NCI-H510A (cell line): Measurements from ENCODE around the gene ALDH16A1.

Experiments used
- DNase-seq: peaks from one replicate; lab custom pipeline; 2025; lab: John Stamatoyannopoulos, UW

ALDH16A1 gene

GRCh38 chr19:49453013-49453756 is at the start of gene ALDH16A1:
Gene ALDH16A1 (plus strand): TSS chr19:49453225. CDS start chr19:49453332, 107 bp downstream.
- DNase-seq, result peak; percentile 95

- DNase-seq, result peak; percentile 96
These were observed 49.4 kb upstream of the ALDH16A1 start for GRCh38 chr19:49403404-49404187.

- no peak for DNase-seq
These were observed 45.9 kb upstream of the ALDH16A1 start for GRCh38 chr19:49407079-49407478.

DNA sequence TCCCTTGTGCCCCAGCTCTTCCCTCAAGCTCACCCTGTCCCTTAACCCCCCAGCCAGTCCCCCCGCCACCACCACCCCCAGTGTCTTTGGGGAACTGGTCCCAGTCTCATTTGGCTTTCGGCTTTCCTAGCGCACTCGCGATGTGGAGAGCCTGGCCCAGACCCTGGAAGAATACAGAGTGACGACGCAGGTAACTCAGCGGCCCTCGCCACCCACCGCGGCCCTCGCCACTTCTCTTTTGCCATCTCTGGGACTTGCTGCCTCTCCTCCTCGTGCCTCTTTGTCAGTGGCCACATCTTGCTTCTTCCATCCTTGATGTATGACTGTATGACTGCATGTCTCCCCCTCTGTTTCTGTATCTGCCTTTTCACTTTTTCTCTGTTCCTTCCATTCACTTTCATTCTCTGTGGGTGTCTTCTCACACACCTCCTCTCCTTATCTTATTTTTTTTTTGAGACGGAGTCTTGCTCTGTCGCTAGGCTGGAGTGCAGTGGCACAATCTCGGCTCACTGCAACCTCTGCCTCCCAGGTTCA is 45.5 kb upstream of the ALDH16A1 start:
- no peak for DNase-seq

DNA sequence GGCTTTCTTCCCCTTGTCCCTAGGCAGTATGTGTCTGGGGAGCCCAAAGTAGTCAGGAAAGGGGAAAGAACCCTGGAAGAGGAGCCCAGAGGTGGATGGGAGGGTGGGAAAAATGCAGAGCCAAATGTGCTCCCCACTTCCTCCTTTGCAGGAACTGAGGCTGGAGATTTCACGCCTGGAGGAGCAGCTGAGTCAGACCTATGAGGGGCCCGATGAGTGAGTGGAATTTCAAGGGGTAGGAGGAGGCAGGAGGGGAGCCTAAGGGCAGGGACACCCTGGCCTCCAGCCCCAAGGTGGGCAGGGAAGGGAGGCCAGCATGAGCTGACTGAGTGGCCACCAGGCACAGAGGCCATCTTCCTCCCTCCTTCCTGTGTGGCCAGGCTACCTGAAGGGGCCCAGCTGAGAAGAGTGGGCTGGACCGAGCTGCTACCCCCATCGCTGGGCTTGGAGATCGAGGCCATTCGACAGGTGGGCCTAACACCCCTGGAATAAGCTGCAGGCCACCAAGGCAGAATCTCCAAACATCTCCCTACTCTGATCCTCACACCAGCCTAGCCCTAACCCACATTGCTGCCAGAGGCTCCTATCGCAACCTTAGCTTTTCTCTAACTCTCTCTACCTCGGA is 44.1 kb upstream of the ALDH16A1 start:
- no peak for DNase-seq

- no peak for DNase-seq
These were observed 43.5 kb upstream of the ALDH16A1 start for GRCh38 chr19:49409441-49410029.

GRCh38 chr19:49411681-49412326 is 41.2 kb upstream of the ALDH16A1 start:
- no peak for DNase-seq

DNA sequence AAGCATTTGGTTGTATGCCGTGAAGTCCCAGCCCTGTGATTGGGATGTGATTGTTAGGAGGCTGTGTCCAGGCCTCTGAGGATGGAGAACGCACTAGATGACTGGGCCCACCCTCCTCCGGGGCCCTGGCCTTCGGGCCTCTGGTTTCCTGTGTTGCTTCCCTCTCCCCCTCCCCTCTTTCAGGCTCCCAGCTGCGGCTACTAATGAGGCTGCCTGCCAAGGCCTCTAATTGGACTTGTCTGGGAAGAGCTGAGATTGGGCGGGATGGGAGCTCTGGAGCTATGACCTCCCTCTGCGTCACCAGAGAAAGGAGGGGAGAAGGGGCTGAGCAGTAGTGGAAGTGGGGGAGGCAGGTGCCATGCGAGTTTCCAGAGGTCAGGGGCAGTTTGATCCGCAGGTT is 39.7 kb upstream of the ALDH16A1 start:
- DNase-seq, result no peak

- no peak for DNase-seq
These were observed 38.8 kb upstream of the ALDH16A1 start for GRCh38 chr19:49414256-49414655.

- no peak for DNase-seq
These were observed 37.8 kb upstream of the ALDH16A1 start for GRCh38 chr19:49415102-49415809.

DNA sequence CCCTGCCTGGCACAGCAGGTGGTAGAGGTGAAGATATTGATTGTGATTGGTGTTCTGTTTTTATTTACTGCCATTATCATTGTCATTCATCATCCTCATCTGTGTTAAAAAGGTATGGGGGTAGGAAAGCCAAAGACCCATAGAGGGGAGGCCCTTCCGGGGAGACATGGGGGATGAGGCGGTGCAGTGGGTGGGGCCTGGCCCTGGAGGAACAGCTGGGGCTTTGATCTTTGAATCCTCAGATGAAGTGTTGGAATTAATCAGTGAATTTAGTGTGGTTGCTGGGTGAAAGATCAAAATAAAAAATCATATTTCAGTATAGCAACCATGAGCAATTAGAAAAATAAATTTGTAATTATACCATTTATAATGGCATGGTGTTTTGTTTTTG is 37.2 kb upstream of the ALDH16A1 start:
- DNase-seq, result no peak

- DNase-seq, result no peak
These were observed 35.9 kb upstream of the ALDH16A1 start for GRCh38 chr19:49417088-49417487.

DNA sequence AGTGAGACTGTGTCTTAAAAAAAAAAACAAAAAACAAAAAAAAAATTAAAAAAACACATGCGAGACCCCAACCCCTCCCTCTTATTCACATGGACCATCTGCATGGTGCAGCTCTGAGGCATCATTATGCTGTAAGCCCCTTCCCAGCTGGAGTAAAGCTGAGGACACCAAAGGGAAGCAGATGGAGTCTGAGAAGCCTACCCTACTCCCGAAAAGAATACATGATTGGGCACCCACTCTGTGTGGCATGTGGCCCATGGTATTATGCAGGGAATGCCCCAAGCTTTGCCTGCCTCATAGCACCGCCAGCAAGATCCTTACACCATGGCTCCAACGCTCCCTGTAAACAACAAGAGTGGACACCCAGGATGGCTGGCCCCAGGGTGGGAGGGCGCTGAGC is 34.5 kb upstream of the ALDH16A1 start:
- no peak for DNase-seq

- DNase-seq, result no peak
These were observed 33.9 kb upstream of the ALDH16A1 start for GRCh38 chr19:49419173-49419572.

DNA sequence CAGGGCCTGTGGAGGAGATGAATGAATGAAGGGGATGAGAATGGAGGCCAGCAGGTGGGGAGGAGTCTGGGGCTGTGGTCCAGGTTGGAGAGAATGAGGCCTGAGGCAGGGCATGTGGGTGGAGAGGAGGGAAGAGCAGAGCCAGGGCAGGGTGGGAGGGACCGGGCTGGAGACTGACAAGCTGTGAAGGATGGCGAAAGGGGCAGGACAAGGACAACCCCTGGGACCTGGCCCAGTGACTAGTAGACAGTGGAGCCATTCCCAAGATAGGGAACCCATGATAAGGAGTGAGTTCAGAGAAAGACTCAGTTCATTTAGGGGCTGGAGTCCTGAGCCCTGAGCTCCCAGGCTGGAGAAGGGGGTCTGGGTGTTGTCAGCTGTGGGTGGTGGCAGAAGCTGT is 32.8 kb upstream of the ALDH16A1 start:
- no peak for DNase-seq

GRCh38 chr19:49421039-49421877 is 31.8 kb upstream of the ALDH16A1 start:
- peak; percentile 51 for DNase-seq

GRCh38 chr19:49421878-49422202 is 31.2 kb upstream of the ALDH16A1 start:
- DNase-seq, result no peak

GRCh38 chr19:49422407-49423070 is 30.5 kb upstream of the ALDH16A1 start:
- DNase-seq, result peak; percentile 61

GRCh38 chr19:49423071-49423984 is 29.7 kb upstream of the ALDH16A1 start, which contains the start of gene PTH2:
Gene PTH2 (minus strand): TSS chr19:49423441. CDS start chr19:49423339, 102 bp downstream.
- DNase-seq, result no peak
